Cardiac septum (tissue), 1 donor: Measurements from ENCODE around the gene SP110. TPM values are rescaled to one million over a fixed set of nuclear protein-coding genes. Genes with fewer than 3 reads are reported as not detected.
"Not testable (repeated sequence)": the region's sequence is repeated elsewhere in the genome, so short reads cannot be mapped to it uniquely, and the experiment has no call there.

Source experiments
- DNase-seq: peaks from one replicate; pipeline ENCODE4 v3.0.0-alpha.2; 2020; ENCODE audit warnings: low spot score
- intact Hi-C: fragments of 100-400 bp; cut with DNase I; formaldehyde crosslinking; loops from one replicate; pipeline ENCODE4 v1.14.0; 2022
- total RNA-seq: library from RNA; stranded (reverse); fragmentation: NEBNext Ultra II Directional; extraction: Animal tissue kit (Norgen Biotek cat#: 25700); gene quantifications from one replicate; pipeline ENCODE4 v1.2.1, GENCODE V29; 2021
- donor health status: DM: no; HTN: no; CAD: no.

SP110 gene
- total RNA-seq, 1 donor from 2014 or later, result 10.0 TPM

GRCh38 chr2:230226051-230226551 lies 6.3 kb upstream of the SP110 start:
- intact Hi-C loops, result no loop called here

GRCh38 chr2:230225486-230225885 lies 5.7 kb upstream of the SP110 start, which contains the start of gene SP140:
Gene SP140 (plus strand): TSS chr2:230225736. CDS start chr2:230225845, 109 bp downstream.
- intact Hi-C loops, result no loop called here
- peak; percentile 86 for DNase-seq

More at GRCh38 chr2:230226051-230226551, 6.3 kb upstream of the SP110 start:
- no peak for DNase-seq

GRCh38 chr2:230224458-230224857 lies 4.7 kb upstream of the SP110 start:
- intact Hi-C loops, result loop anchor here (5.0 kb wide), 1 partner anchor 188 kb away; no protein-coding TSS in a partner anchor

GRCh38 chr2:230222829-230223228 lies 3.0 kb upstream of the SP110 start:
- DNase-seq, result not testable (repeated sequence)
- intact Hi-C loops, result loop anchor here (5.0 kb wide), 1 partner anchor 189 kb away; no protein-coding TSS in a partner anchor

More at GRCh38 chr2:230224458-230224857, 4.7 kb upstream of the SP110 start:
- no peak for DNase-seq

- DNase-seq, result no peak
Measured at GRCh38 chr2:230221493-230221892, 1.7 kb upstream of the SP110 start.

GRCh38 chr2:230220347-230220969 lies 674 bp upstream of the SP110 start:
- intact Hi-C loops, result loop anchor here (5.0 kb wide), 1 partner anchor 192 kb away; no protein-coding TSS in a partner anchor
- no peak for DNase-seq

More at GRCh38 chr2:230221493-230221892, 1.7 kb upstream of the SP110 start:
- intact Hi-C loops, result loop anchor here (5.0 kb wide), 1 partner anchor 191 kb away; no protein-coding TSS in a partner anchor

- intact Hi-C loops, result no loop called here
- DNase-seq, result no peak
Measured at GRCh38 chr2:230218421-230218820, 1.4 kb downstream of the SP110 start.

GRCh38 chr2:230217424-230217823 lies 2.4 kb downstream of the SP110 start:
- intact Hi-C loops, result no loop called here
- no peak for DNase-seq

GRCh38 chr2:230216489-230216888 lies 3.3 kb downstream of the SP110 start:
- no peak for DNase-seq
- intact Hi-C loops, result no loop called here

- DNase-seq, result no peak
- intact Hi-C loops, result no loop called here
Measured at GRCh38 chr2:230209422-230210051, 10.2 kb downstream of the SP110 start.

GRCh38 chr2:230208576-230208975 lies 11.2 kb downstream of the SP110 start:
- intact Hi-C loops, result no loop called here
- DNase-seq, result no peak

- no peak for DNase-seq
- intact Hi-C loops, result no loop called here
Measured at GRCh38 chr2:230205721-230206120, 14.1 kb downstream of the SP110 start.

GRCh38 chr2:230205034-230205433 lies 14.8 kb downstream of the SP110 start:
- DNase-seq, result no peak
- intact Hi-C loops, result no loop called here

- no peak for DNase-seq
- intact Hi-C loops, result no loop called here
Measured at GRCh38 chr2:230203110-230203676, 16.6 kb downstream of the SP110 start.

- no peak for DNase-seq
- intact Hi-C loops, result no loop called here
Measured at GRCh38 chr2:230202430-230203109, 17.2 kb downstream of the SP110 start.

- no peak for DNase-seq
- intact Hi-C loops, result no loop called here
Measured at GRCh38 chr2:230184727-230185578, 34.8 kb downstream of the SP110 start.

- intact Hi-C loops, result no loop called here
- DNase-seq, result no peak
Measured at GRCh38 chr2:230181195-230181594, 38.6 kb downstream of the SP110 start.

- no peak for DNase-seq
- intact Hi-C loops, result no loop called here
Measured at GRCh38 chr2:230179907-230180306, 39.9 kb downstream of the SP110 start.
